HG03439 (cell line): ENCODE data around the gene SNU13.
"Not testable (repeated sequence)": the region's sequence is repeated elsewhere in the genome, so short reads cannot be mapped to it uniquely, and the experiment has no call there.

Source experiments
- ATAC-seq: cut with Tn5 transposase; IDR thresholded peaks from one replicate; pipeline ENCODE4 v1.9.1; 2021; ENCODE audit warnings: mild to moderate bottlenecking, moderate library complexity; ENCODE audit not compliant: unreplicated experiment

The SNU13 gene

GRCh38 chr22:41682033-41682807 lies 6.4 kb downstream of the SNU13 start:
- ATAC-seq, result peak; percentile 68

GRCh38 chr22:41681616-41682015 lies 7.1 kb downstream of the SNU13 start:
- ATAC-seq, result no peak

- ATAC-seq, result no peak
Measured at GRCh38 chr22:41676134-41676533, 12.5 kb downstream of the SNU13 start.

GRCh38 chr22:41674846-41675340 lies 13.8 kb downstream of the SNU13 start:
- ATAC-seq, result no peak

- ATAC-seq, result no peak
Measured at GRCh38 chr22:41672780-41673509, 15.7 kb downstream of the SNU13 start.

- not testable (repeated sequence) for ATAC-seq
Measured at GRCh38 chr22:41672096-41672495, 16.6 kb downstream of the SNU13 start.

- no peak for ATAC-seq
Measured at GRCh38 chr22:41668971-41669911, 19.4 kb downstream of the SNU13 start.

GRCh38 chr22:41664951-41665350 lies 23.7 kb downstream of the SNU13 start:
- no peak for ATAC-seq

GRCh38 chr22:41664490-41664889 lies 24.2 kb downstream of the SNU13 start:
- ATAC-seq, result no peak

GRCh38 chr22:41663594-41663993 lies 25.1 kb downstream of the SNU13 start:
- ATAC-seq, result not testable (repeated sequence)

GRCh38 chr22:41661713-41662112 lies 27.0 kb downstream of the SNU13 start:
- no peak for ATAC-seq

- no peak for ATAC-seq
Measured at GRCh38 chr22:41661088-41661487, 27.6 kb downstream of the SNU13 start.

- ATAC-seq, result no peak
Measured at GRCh38 chr22:41660416-41660815, 28.3 kb downstream of the SNU13 start.

GRCh38 chr22:41659941-41660340 lies 28.7 kb downstream of the SNU13 start:
- ATAC-seq, result no peak

GRCh38 chr22:41658869-41659268 lies 29.8 kb downstream of the SNU13 start:
- no peak for ATAC-seq

GRCh38 chr22:41657709-41658108 lies 31.0 kb downstream of the SNU13 start:
- no peak for ATAC-seq

- no peak for ATAC-seq
Measured at GRCh38 chr22:41656556-41656955, 32.1 kb downstream of the SNU13 start.

- no peak for ATAC-seq
Measured at GRCh38 chr22:41654322-41654721, 34.3 kb downstream of the SNU13 start.

GRCh38 chr22:41650821-41651220 lies 37.8 kb downstream of the SNU13 start:
- ATAC-seq, result no peak

GRCh38 chr22:41650229-41650628 lies 38.4 kb downstream of the SNU13 start:
- ATAC-seq, result no peak

GRCh38 chr22:41648432-41648831 lies 40.2 kb downstream of the SNU13 start:
- ATAC-seq, result no peak
